ENCODE results near the gene EFR3B.
"Not testable (repeated sequence)": the region's sequence is repeated elsewhere in the genome, so short reads cannot be mapped to it uniquely, and the experiment has no call there.

EFR3B gene

GRCh38 chr2:25072606-25073005 is 30.7 kb downstream of the EFR3B start:
- in situ Hi-C loops (cut with MboI; ENCODE audit: low sequenced_read_pairs) = no loop called here

GRCh38 chr2:25073025-25073424 is 31.1 kb downstream of the EFR3B start:
- in situ Hi-C loops (cut with MboI; ENCODE audit: low sequenced_read_pairs) = no loop called here

DNA sequence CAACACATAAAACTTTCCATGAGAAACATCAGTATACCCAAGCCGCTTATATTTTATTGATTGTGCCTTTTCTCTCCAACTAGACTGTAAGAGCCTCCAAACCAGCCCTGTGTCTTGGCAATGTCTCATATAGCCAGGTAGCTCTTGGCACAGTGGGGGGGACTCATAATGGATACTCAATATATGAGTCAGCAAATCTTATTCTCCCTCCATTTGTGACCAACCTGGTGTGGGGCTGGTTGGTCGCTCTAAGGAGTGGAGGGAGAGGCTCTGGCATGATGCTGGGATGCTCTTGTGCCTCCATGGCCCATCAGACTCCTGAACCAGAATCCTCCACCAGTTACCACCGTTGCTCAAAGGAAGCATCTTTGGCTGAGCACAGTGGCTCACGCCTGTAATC is 32.0 kb downstream of the EFR3B start:
- in situ Hi-C loops (cut with MboI; ENCODE audit: low sequenced_read_pairs) = no loop called here

DNA sequence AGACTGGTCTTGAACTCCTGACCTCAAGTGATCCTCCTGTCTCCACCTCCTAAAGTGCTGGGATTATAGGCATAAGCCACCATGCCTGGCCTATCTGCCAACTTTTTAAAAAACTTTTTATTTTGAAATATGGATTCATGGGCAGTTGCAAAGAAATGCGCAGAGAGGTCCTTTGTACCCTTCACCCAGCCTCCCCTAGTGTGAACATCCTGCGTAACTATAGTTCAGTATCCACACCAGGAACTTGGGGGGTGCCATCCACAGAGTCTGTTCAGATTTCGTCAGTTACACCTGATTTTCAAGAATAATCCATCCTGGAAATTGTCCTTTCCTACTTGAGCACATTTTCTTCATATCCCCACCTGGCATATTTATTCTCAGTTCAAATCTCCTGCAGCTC is 33.0 kb downstream of the EFR3B start:
- in situ Hi-C loops (cut with MboI; ENCODE audit: low sequenced_read_pairs) = no loop called here

DNA sequence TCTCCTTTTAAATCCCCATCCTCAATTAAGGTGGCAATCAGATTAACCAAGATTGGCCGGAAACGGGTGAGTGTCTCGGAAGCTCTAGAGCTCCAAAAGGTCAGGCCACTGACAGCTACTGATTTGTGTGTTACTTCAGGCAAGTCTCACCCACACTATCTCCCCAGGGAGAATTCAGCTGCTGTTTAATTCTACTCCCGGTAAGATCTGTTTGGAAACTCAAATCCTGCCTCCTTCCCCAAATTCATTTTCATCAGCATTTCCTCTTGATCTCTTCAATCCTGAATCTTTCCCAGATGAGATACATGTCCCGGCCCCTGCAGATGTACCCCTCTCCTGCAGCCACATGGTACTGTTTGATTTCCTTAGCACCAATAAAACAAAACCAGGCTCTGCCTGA is 34.9 kb downstream of the EFR3B start:
- in situ Hi-C loops (cut with MboI; ENCODE audit: low sequenced_read_pairs) = no loop called here

GRCh38 chr2:25077789-25078169 is 35.9 kb downstream of the EFR3B start:
- in situ Hi-C loops (cut with MboI; ENCODE audit: low sequenced_read_pairs) = no loop called here

DNA sequence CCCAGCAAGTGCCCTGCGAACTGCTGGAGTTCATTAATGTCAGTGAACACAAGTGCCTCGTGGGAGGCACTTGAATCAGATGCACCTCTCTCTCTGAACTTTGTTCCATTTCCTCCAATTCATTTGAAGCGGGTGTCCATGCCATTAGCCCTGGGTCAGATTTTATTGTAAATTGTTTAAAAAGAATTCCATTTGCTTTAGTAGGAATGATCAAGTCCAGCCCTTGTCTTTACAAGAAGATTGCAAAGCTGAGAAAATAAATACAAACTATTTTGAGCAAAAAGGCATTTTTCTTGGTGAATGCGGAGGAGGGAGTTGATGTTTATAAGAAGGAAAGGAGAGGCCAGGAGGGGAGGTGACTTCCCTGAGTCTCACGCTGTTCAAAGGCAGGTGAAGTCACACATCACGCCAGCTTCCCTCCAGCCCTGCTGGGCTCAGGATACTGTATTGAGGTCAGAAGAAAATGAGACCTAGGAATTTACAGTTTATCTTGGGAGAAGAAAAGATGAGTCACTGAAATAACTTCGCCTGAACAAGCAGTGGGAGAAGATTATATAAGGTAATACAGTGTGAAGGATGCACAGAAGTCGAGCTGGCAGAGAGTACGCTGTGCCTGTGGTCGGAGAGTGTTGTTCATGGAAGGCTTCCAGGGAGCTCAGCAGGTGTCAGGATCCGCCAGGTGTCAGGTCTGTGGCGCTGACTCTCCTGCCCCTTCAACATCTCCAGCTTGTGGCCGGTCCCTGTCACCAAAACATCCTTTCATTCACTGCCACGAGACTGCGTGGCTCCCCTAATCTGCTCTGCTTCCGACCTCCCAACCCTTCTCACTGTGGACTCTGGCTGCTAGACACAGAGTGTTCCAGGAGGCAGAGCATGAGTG is 36.5 kb downstream of the EFR3B start:
- in situ Hi-C loops (cut with MboI; ENCODE audit: low sequenced_read_pairs) = no loop called here

GRCh38 chr2:25079050-25079635 is 37.3 kb downstream of the EFR3B start:
- in situ Hi-C loops (cut with MboI; ENCODE audit: low sequenced_read_pairs) = no loop called here

DNA sequence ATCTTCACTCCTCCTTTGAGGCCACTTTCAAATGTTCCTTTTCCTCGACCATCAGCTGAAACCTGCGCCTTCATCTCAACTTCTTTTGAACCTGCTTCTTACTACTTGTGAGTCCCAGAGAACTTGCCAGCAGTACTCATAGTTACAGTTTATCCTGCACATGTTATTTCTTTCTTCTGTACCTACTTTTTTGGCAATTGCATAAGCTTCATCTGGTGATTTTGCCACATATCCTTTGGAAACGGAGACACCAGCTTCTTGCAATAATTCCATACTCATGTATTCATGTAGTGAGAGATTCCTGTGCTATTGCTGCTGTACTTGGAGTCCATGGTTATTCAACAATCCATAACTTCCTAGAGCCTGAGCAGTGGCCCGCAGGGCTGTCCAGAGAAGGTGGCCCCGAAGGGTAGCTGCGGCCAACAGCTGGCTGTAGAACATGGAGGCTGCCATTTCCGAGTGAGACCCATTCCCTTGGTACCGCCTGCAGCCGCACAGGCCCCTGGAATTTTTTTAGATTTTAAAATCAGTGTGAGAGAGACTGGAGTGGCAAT is 39.4 kb downstream of the EFR3B start:
- in situ Hi-C loops (cut with MboI; ENCODE audit: low sequenced_read_pairs) = no loop called here

DNA sequence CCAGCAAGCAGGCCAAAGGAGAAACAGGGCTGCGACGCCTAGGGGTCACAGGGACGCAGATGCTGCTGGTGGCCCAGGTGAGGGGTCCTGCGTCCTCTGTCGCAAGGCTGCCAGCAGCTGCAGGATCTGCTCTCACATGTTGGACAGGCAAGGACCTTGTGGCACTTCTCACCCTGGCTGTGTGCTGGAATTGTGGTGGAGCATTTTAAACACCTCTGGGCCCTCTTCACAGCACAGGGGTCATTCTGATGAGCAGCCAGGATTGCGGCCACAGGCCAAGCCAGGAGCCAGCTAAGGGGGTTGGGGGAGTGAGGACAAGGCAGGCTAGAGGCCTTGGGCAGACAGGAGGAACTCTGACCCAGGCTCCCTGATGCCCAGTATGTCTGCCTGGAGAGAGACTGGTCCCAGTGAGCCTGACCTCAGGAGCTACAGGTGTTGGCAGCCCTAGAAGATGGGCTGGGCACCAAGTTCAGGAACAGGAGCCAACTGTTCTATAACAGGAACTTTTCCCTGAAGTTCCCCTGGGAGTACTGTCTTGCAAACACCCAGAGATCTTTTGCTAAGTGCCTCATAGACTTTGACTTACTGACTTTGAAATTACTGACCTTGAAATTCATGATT is 40.2 kb downstream of the EFR3B start:
- in situ Hi-C loops (cut with MboI; ENCODE audit: low sequenced_read_pairs) = no loop called here

GRCh38 chr2:25085761-25086560 is 44.1 kb downstream of the EFR3B start:
- in situ Hi-C loops (cut with MboI; ENCODE audit: low sequenced_read_pairs) = no loop called here

GRCh38 chr2:25088817-25089516 is 47.1 kb downstream of the EFR3B start:
- in situ Hi-C loops (cut with MboI; ENCODE audit: low sequenced_read_pairs) = no loop called here

DNA sequence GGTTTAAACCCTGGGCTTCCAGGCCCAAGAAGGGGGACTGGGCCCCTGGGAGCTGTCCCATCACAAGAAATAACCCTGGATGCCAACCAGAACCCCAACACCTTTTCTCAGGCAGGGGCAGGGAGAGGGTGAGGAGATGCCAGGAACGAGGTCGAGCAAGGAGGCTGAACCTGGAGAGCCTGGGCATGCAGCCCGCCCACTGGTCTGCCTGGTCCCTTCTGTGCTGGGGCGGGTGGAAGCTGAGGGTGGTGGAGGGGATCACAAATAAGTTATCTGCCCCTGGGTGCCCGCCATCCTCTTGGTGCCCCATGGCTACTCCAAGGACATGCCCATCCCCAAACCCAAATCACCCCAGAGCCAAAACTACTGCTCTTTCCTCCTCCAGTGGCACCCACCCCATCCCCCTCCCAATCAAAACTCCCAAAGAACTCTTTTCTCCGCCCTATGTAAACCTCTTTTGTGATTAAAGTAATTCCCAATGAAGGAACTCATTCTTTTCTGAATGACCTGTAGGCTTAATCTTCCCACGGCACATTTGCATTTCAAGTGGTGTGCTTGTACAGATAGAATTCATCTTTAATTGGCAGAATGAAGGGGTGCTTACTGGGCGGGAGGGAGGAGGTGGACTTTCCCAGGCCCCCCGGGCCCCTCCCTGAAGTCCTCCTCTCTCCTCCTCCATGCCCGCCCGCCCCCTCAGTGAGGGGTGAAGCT is 47.9 kb downstream of the EFR3B start:
- in situ Hi-C loops (cut with MboI; ENCODE audit: low sequenced_read_pairs) = no loop called here

- in situ Hi-C loops (cut with MboI; ENCODE audit: low sequenced_read_pairs) = no loop called here
These were observed 48.9 kb downstream of the EFR3B start for GRCh38 chr2:25090801-25091200.

GRCh38 chr2:25091265-25091664 is 49.4 kb downstream of the EFR3B start:
- in situ Hi-C loops (cut with MboI; ENCODE audit: low sequenced_read_pairs) = no loop called here

DNA sequence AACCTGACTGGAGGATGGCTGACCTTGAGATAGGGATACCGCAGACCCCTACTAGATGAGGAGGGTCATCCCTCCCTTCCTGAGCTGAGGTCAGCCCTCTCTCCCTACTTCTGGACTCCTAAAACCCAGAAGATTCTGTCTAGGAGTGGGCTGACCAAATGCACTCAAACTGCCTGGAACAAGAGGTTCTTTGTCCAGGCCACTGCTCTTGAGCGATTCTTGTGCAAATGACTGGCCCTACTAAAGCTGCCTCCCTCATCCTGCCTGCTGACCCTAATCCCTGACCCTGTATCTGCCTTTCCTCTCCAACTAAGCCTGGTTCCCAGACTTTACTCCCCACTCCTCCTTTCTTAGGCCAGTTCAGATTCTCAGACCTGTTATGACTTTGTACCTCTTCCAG is 56.2 kb downstream of the EFR3B start:
- in situ Hi-C loops (cut with MboI; ENCODE audit: low sequenced_read_pairs) = no loop called here

- in situ Hi-C loops (cut with MboI; ENCODE audit: low sequenced_read_pairs) = no loop called here
These were observed 57.0 kb downstream of the EFR3B start for GRCh38 chr2:25098670-25099486.

DNA sequence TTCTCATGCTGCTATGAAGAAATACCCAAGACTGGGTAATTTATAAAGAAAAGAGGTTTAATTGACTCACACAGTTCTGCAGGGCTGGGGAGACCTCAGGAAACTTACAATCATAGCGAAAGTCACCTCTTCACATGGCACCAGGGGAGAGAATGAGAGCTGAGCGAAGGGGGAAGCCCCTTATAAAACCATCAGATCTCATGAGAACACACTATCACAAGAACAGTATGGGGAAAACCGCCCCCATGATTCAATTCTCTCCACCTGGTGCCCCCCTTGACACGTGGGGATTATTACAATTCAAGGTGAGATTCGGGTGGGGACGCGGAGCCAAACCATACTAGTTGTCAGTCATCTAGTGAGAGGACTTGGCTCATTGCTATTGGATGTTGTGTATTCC is 60.5 kb downstream of the EFR3B start:
- in situ Hi-C loops (cut with MboI; ENCODE audit: low sequenced_read_pairs) = not testable (repeated sequence)

GRCh38 chr2:25103287-25103871 is 61.5 kb downstream of the EFR3B start:
- in situ Hi-C loops (cut with MboI; ENCODE audit: low sequenced_read_pairs) = no loop called here
